ENCODE results near the gene RGR.

The RGR gene

DNA sequence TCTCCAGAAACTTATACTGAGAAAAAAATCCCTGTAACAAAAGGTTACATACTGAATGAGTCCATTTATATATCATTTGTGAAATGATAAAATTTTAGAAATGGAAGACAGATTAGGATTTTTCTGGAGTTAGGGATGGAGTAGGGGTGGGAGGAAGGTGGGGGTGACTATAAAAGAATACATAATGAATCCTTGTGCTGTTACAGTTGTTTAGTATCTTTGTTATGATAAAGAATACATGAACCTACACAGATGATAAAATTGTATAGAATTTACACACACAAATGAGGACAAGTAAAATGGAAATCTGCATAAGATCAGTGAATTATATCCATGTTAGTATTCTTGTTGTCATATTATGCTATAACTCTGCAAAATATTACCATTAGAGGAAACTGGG, 41.8 kb downstream of the RGR start:
- Histone ChIP-seq H3K4me1 (ENCODE audit: control insufficient read depth, insufficient read depth, low read depth, low read length) (no peaks in the 10 kb centered on the region), H2BK120ac (ENCODE audit: low read depth, low read length) (no peak overlapping the region), H2BK12ac (ENCODE audit: low read length in 2 of 2) (no peak overlapping the region), H3K79me1 (replicated peaks; ENCODE audit: low read length, poor library complexity, severe bottlenecking) (no peaks in the 10 kb centered on the region), H3K27ac (ENCODE audit: low read length, poor library complexity, severe bottlenecking) (no peak overlapping the region), H3K9ac (ENCODE audit: low read length) (no peak overlapping the region), H3K27me3 (ENCODE audit: control insufficient read depth in 1 of 2, insufficient read depth in 1 of 2, low read length in 2 of 2) (peaks cover 3 to 14% of the 10 kb centered on the region in 2 experiments), H2AFZ (ENCODE audit: low read depth, low read length) (no peak overlapping the region), H3K4me3 (ENCODE audit: insufficient read depth in 1 of 2, low read depth in 1 of 2, low read length in 2 of 2) (no peak overlapping the region), H3K18ac (ENCODE audit: low read depth in 1 of 2, low read length in 2 of 2) (no peak overlapping the region), H2AK5ac (ENCODE audit: low read length, severe bottlenecking) (no peak overlapping the region), H3K4me2 (ENCODE audit: low read length, poor library complexity, severe bottlenecking) (no peak overlapping the region), H2BK15ac (ENCODE audit: low read depth, poor library complexity, severe bottlenecking) (no peak overlapping the region), H2BK5ac (ENCODE audit: low read depth, low read length, poor library complexity, severe bottlenecking) (no peak overlapping the region), H3K14ac (ENCODE audit: low read length in 2 of 2) (no peak overlapping the region), H3K23ac (ENCODE audit: low read length in 2 of 2) (no peak overlapping the region), H3K36me3 (ENCODE audit: control insufficient read depth in 1 of 2, insufficient read depth in 2 of 2, low read depth in 1 of 2, low read length in 2 of 2) (no peaks in the 10 kb centered on the region), H4K8ac (ENCODE audit: low read length) (no peak overlapping the region), H4K91ac (ENCODE audit: low read length) (no peak overlapping the region), H3K4ac (ENCODE audit: low read depth in 1 of 2, low read length in 2 of 2) (no peak overlapping the region), H3K9me3 (ENCODE audit: control insufficient read depth, low read length) (no peaks in the 10 kb centered on the region)
- no peak for DNase-seq

DNA sequence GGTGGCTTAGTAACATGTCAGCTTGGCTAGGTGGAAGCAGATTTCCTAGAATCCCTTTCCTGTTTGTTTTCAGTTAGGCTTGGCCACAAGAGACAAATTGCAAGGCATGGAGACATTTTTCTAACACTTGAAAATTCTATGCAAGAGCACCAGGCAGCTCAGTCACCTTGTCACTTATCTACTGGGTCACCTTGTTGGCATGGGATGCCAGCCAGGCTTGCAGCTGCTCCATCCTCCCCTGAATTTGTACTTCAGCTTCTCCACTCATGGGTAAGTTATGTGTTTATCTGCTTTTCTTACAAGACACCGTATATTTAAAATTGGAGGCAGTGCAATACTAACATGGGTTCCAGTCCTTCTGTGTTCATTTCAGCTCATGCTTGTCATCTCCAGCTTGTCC, 43.3 kb downstream of the RGR start:
- no peaks in the 10 kb centered on the region for H3K9me3 ChIP-seq (ENCODE audit: control insufficient read depth, low read length)
- WGBS = 100% methylated on average over 1 of the region's 1 CpG
- H2AFZ ChIP-seq (ENCODE audit: low read depth, low read length) = no peak overlapping the region
- H3K36me3 ChIP-seq (ENCODE audit: control insufficient read depth in 1 of 2, insufficient read depth in 2 of 2, low read depth in 1 of 2, low read length in 2 of 2) = no peaks in the 10 kb centered on the region
- no peak overlapping the region for H3K23ac ChIP-seq (ENCODE audit: low read length in 2 of 2)
- no peak overlapping the region for H2BK5ac ChIP-seq (ENCODE audit: low read depth, low read length, poor library complexity, severe bottlenecking)
- H3K4ac ChIP-seq (ENCODE audit: low read depth in 1 of 2, low read length in 2 of 2) = no peak overlapping the region
- no peak overlapping the region for H3K14ac ChIP-seq (ENCODE audit: low read length in 2 of 2)
- H3K4me3 ChIP-seq (ENCODE audit: insufficient read depth in 1 of 2, low read depth in 1 of 2, low read length in 2 of 2) = no peak overlapping the region
- H4K8ac ChIP-seq (ENCODE audit: low read length) = no peak overlapping the region
- no peaks in the 10 kb centered on the region for H3K4me1 ChIP-seq (ENCODE audit: control insufficient read depth, insufficient read depth, low read depth, low read length)
- no peak overlapping the region for H2AK5ac ChIP-seq (ENCODE audit: low read length, severe bottlenecking)
- no peak overlapping the region for H3K4me2 ChIP-seq (ENCODE audit: low read length, poor library complexity, severe bottlenecking)
- H2BK15ac ChIP-seq (ENCODE audit: low read depth, poor library complexity, severe bottlenecking) = no peak overlapping the region
- H2BK120ac ChIP-seq (ENCODE audit: low read depth, low read length) = no peak overlapping the region
- H3K79me1 ChIP-seq (replicated peaks; ENCODE audit: low read length, poor library complexity, severe bottlenecking) = no peaks in the 10 kb centered on the region
- H2BK12ac ChIP-seq (ENCODE audit: low read length in 2 of 2) = no peak overlapping the region
- peaks cover 3 to 14% of the 10 kb centered on the region in 2 experiments for H3K27me3 ChIP-seq (ENCODE audit: control insufficient read depth in 1 of 2, insufficient read depth in 1 of 2, low read length in 2 of 2)
- H4K91ac ChIP-seq (ENCODE audit: low read length) = no peak overlapping the region
- no peak for DNase-seq
- H3K18ac ChIP-seq (ENCODE audit: low read depth in 1 of 2, low read length in 2 of 2) = no peak overlapping the region
- H3K27ac ChIP-seq (ENCODE audit: low read length, poor library complexity, severe bottlenecking) = no peak overlapping the region
- H3K9ac ChIP-seq (ENCODE audit: low read length) = no peak overlapping the region

DNA sequence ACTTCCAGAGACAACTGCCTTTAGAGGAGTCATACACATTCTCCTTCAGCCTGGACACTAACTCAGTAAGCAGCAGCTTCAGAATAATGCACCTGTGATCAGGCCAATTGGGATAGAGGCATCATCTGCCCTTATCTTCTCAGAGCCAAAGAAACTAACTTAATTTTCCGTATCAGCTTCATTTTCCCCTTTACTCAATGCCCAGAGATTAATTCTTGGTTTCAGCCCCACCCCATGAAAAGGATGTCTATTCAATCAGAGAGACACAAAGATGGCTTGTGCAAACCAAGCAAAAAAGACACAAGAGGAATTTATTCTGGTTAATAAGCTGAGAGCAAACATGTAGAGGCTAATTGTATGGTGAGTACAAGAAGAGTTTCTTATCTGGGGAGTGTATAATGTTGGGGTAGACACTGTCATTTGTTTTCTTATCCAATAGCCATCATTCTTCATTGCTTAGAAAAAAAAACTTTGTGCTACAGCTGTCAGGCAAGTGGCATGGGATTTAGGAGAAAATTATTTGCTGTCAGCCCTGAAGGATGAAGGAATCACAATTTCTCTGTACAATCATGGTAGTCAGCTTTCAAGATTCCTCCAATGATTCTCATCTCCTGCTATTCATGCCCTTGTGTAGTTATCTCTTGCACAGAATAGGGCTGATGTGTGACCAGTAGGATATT, 44.8 kb downstream of the RGR start:
- H3K4me2 ChIP-seq (ENCODE audit: low read length, poor library complexity, severe bottlenecking) = no peak overlapping the region
- no peak overlapping the region for H2BK15ac ChIP-seq (ENCODE audit: low read depth, poor library complexity, severe bottlenecking)
- no peak overlapping the region for H3K23ac ChIP-seq (ENCODE audit: low read length in 2 of 2)
- H2AFZ ChIP-seq (ENCODE audit: low read depth, low read length) = no peak overlapping the region
- H3K79me1 ChIP-seq (replicated peaks; ENCODE audit: low read length, poor library complexity, severe bottlenecking) = no peaks in the 10 kb centered on the region
- H3K9me3 ChIP-seq (ENCODE audit: control insufficient read depth, low read length) = no peaks in the 10 kb centered on the region
- no peak overlapping the region for H2BK120ac ChIP-seq (ENCODE audit: low read depth, low read length)
- DNase-seq = no peak
- no peak overlapping the region for H4K8ac ChIP-seq (ENCODE audit: low read length)
- no peak overlapping the region for H3K4ac ChIP-seq (ENCODE audit: low read depth in 1 of 2, low read length in 2 of 2)
- WGBS = 77% methylated on average over 1 of the region's 1 CpG
- H3K14ac ChIP-seq (ENCODE audit: low read length in 2 of 2) = no peak overlapping the region
- no peak overlapping the region for H3K9ac ChIP-seq (ENCODE audit: low read length)
- no peak overlapping the region for H4K91ac ChIP-seq (ENCODE audit: low read length)
- H3K4me1 ChIP-seq (ENCODE audit: control insufficient read depth, insufficient read depth, low read depth, low read length) = peaks cover 2% of the 10 kb centered on the region
- H3K27ac ChIP-seq (ENCODE audit: low read length, poor library complexity, severe bottlenecking) = no peak overlapping the region
- peaks cover 3 to 14% of the 10 kb centered on the region in 2 experiments for H3K27me3 ChIP-seq (ENCODE audit: control insufficient read depth in 1 of 2, insufficient read depth in 1 of 2, low read length in 2 of 2)
- H3K36me3 ChIP-seq (ENCODE audit: control insufficient read depth in 1 of 2, insufficient read depth in 2 of 2, low read depth in 1 of 2, low read length in 2 of 2) = no peaks in the 10 kb centered on the region
- no peak overlapping the region for H3K18ac ChIP-seq (ENCODE audit: low read depth in 1 of 2, low read length in 2 of 2)
- H3K4me3 ChIP-seq (ENCODE audit: insufficient read depth in 1 of 2, low read depth in 1 of 2, low read length in 2 of 2) = no peak overlapping the region
- no peak overlapping the region for H2BK12ac ChIP-seq (ENCODE audit: low read length in 2 of 2)
- no peak overlapping the region for H2AK5ac ChIP-seq (ENCODE audit: low read length, severe bottlenecking)
- H2BK5ac ChIP-seq (ENCODE audit: low read depth, low read length, poor library complexity, severe bottlenecking) = no peak overlapping the region

DNA sequence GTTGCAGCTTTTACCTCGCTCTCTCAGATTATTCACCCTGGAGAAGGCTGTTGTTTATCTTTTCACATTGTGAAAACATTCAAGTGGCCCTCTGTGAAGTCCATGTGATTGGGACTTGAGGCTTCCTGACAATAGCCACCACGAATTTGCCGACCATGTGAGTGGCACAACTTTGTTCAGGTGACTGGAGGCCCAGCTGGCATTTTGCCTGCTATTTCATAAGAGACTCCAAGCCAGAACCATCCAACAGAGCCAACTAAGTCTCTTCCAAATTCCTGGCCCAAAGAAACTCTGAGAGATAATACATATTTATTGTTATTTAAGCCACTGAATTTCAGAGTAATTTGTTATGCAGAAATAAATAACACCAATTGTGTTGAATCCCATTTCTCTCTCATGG, 45.4 kb downstream of the RGR start:
- no peak overlapping the region for H3K4me3 ChIP-seq (ENCODE audit: insufficient read depth in 1 of 2, low read depth in 1 of 2, low read length in 2 of 2)
- no peaks in the 10 kb centered on the region for H3K36me3 ChIP-seq (ENCODE audit: control insufficient read depth in 1 of 2, insufficient read depth in 2 of 2, low read depth in 1 of 2, low read length in 2 of 2)
- no peak for DNase-seq
- no peak overlapping the region for H2BK120ac ChIP-seq (ENCODE audit: low read depth, low read length)
- H3K9ac ChIP-seq (ENCODE audit: low read length) = no peak overlapping the region
- no peak overlapping the region for H3K27ac ChIP-seq (ENCODE audit: low read length, poor library complexity, severe bottlenecking)
- H2BK12ac ChIP-seq (ENCODE audit: low read length in 2 of 2) = no peak overlapping the region
- no peak overlapping the region for H2BK15ac ChIP-seq (ENCODE audit: low read depth, poor library complexity, severe bottlenecking)
- no peak overlapping the region for H3K4me2 ChIP-seq (ENCODE audit: low read length, poor library complexity, severe bottlenecking)
- peaks cover 3 to 14% of the 10 kb centered on the region in 2 experiments for H3K27me3 ChIP-seq (ENCODE audit: control insufficient read depth in 1 of 2, insufficient read depth in 1 of 2, low read length in 2 of 2)
- 62% methylated on average over 3 of the region's 3 CpGs for WGBS
- no peak overlapping the region for H2AK5ac ChIP-seq (ENCODE audit: low read length, severe bottlenecking)
- H2BK5ac ChIP-seq (ENCODE audit: low read depth, low read length, poor library complexity, severe bottlenecking) = no peak overlapping the region
- H2AFZ ChIP-seq (ENCODE audit: low read depth, low read length) = no peak overlapping the region
- H3K4ac ChIP-seq (ENCODE audit: low read depth in 1 of 2, low read length in 2 of 2) = no peak overlapping the region
- H3K79me1 ChIP-seq (replicated peaks; ENCODE audit: low read length, poor library complexity, severe bottlenecking) = no peaks in the 10 kb centered on the region
- H3K9me3 ChIP-seq (ENCODE audit: control insufficient read depth, low read length) = no peaks in the 10 kb centered on the region
- H4K91ac ChIP-seq (ENCODE audit: low read length) = no peak overlapping the region
- H3K14ac ChIP-seq (ENCODE audit: low read length in 2 of 2) = no peak overlapping the region
- no peak overlapping the region for H3K23ac ChIP-seq (ENCODE audit: low read length in 2 of 2)
- H3K18ac ChIP-seq (ENCODE audit: low read depth in 1 of 2, low read length in 2 of 2) = no peak overlapping the region
- peaks cover 2% of the 10 kb centered on the region for H3K4me1 ChIP-seq (ENCODE audit: control insufficient read depth, insufficient read depth, low read depth, low read length)
- no peak overlapping the region for H4K8ac ChIP-seq (ENCODE audit: low read length)
